A549 (cell line): ENCODE measurements around the gene NEU4. TPM values are rescaled to one million over a fixed set of nuclear protein-coding genes. Genes with fewer than 3 reads are reported as not detected.

Experiments
- ATAC-seq, 2 experiments: fragments of 200-7000 bp in 1 of 2; fragments of >200 bp in 1 of 2; cut with Nextera tagmentation in 1 of 2; cut with Tn5 transposase in 1 of 2; 3 replicates each; pipeline versions ENCODE4 v1.8.0 to v1.9.1; 2018 to 2020; ENCODE audit warnings: mild to moderate bottlenecking in 1 of 2, moderate library complexity in 1 of 2
- CTCF ChIA-PET: fragments of 300-600 bp; sonication (Branson Sonifier 250); formaldehyde crosslinking; extraction: SDS; loops from one replicate; lab custom pipeline; 2021; ENCODE audit warnings: antibody characterized with exemption, inconsistent platforms; lab: Yijun Ruan, JAX
- POLR2A ChIA-PET: fragments of 350-600 bp; formaldehyde crosslinking; extraction: SDS; loops from one replicate; lab custom pipeline; 2021; ENCODE audit warnings: antibody characterized with exemption, inconsistent platforms; lab: Yijun Ruan, JAX
- DNase-seq, 2 experiments: peaks; one replicate each; pipeline versions ENCODE4 v3.0.0 to v3.0.0-alpha.2; 2011 to 2016; ENCODE audit warnings: low read depth in 1 of 2, low spot score in 1 of 2
- FAIRE-seq: peaks from 2 replicates; lab custom pipeline; 2011; peaks lifted over from hg19 to GRCh38; lab: Jason Lieb, UNC
- H3K27ac ChIP-seq, 2 experiments: fragments of >200 bp; sonication (Bioruptor Twin); formaldehyde crosslinking; 3 replicates each; pipeline ENCODE4 v1.5.1; 2016 to 2017
- H3K4me1 ChIP-seq: fragments of >200 bp; sonication (Bioruptor Twin); formaldehyde crosslinking; 3 replicates; pipeline ENCODE4 v1.6.1; 2016
- H3K4me2 ChIP-seq: fragments of >200 bp; sonication (Bioruptor Twin); formaldehyde crosslinking; 3 replicates; pipeline ENCODE4 v1.6.1; 2016
- H3K4me3 ChIP-seq: fragments of >200 bp; sonication (Bioruptor Twin); formaldehyde crosslinking; 3 replicates; pipeline ENCODE4 v1.5.1; 2016
- H3K9me3 ChIP-seq: fragments of >200 bp; sonication (Bioruptor Twin); formaldehyde crosslinking; 3 replicates; pipeline ENCODE4 v1.6.1; 2016
- BHLHE40 ChIP-seq: IDR thresholded peaks from 2 replicates; pipeline ENCODE4 v1.6.1; 2012; ENCODE audit warnings: low read depth, low read length, inconsistent platforms
- CEBPB ChIP-seq, 2 experiments: fragments of >200 bp in 1 of 2; sonication (Bioruptor Twin) in 1 of 2; formaldehyde crosslinking in 1 of 2; IDR thresholded peaks; 2 replicates each; pipeline ENCODE4 v1.6.1; 2012 to 2016
- E2F6 ChIP-seq: IDR thresholded peaks from 2 replicates; pipeline ENCODE4 v1.6.1; 2012; ENCODE audit warnings: low read depth, borderline replicate concordance
- ESRRA ChIP-seq: fragments of 150-350 bp; IDR thresholded peaks from 2 replicates; pipeline ENCODE4 v1.6.1; 2014; ENCODE audit warnings: mild to moderate bottlenecking, low read length, borderline replicate concordance
- GATA3 ChIP-seq: IDR thresholded peaks from 2 replicates; pipeline ENCODE4 v1.6.1; 2012; ENCODE audit warnings: borderline replicate concordance
- HMGXB4 ChIP-seq: fragments of 250-450 bp; sonication (Bioruptor Pico); IDR thresholded peaks from 2 replicates; pipeline ENCODE4 v1.5.0; 2021; ENCODE audit warnings: mild to moderate bottlenecking, moderate library complexity, borderline replicate concordance
- HOXB5 ChIP-seq: fragments of 250-450 bp; sonication (Bioruptor Pico); IDR thresholded peaks from 2 replicates; pipeline ENCODE4 v1.5.0; 2020; ENCODE audit warnings: mild to moderate bottlenecking, moderate library complexity
- JUN ChIP-seq, 2 experiments: fragments of >200 bp; sonication (Bioruptor Twin); formaldehyde crosslinking; IDR thresholded peaks; 2 replicates in 1 of 2; 3 replicates in 1 of 2; pipeline ENCODE4 v1.6.1; 2016 to 2017
- KDM1A ChIP-seq: fragments of 200-600 bp; sonication (generic); IDR thresholded peaks from 2 replicates; pipeline ENCODE4 v1.6.1; 2016; ENCODE audit warnings: low read depth, mild to moderate bottlenecking
- KDM5A ChIP-seq: fragments of 200-600 bp; sonication (generic); IDR thresholded peaks from 2 replicates; pipeline ENCODE4 v1.6.1; 2016; ENCODE audit warnings: antibody characterized with exemption, mild to moderate bottlenecking
- MAFK ChIP-seq: fragments of 450-650 bp; IDR thresholded peaks from 2 replicates; pipeline ENCODE4 v1.6.1; 2014; ENCODE audit not compliant: partially characterized antibody
- MYC ChIP-seq: IDR thresholded peaks from 2 replicates; pipeline ENCODE4 v1.6.1; 2012; ENCODE audit warnings: mild to moderate bottlenecking, inconsistent platforms, low read length, improper control_type of control experiment, borderline replicate concordance
- NPAS2 ChIP-seq: fragments of 250-450 bp; sonication (Bioruptor Pico); IDR thresholded peaks from 2 replicates; pipeline ENCODE4 v1.8.0; 2022; ENCODE audit warnings: mild to moderate bottlenecking, moderate library complexity, borderline replicate concordance
- PHF8 ChIP-seq: fragments of 200-600 bp; sonication (generic); IDR thresholded peaks from 2 replicates; pipeline ENCODE4 v1.6.1; 2016; ENCODE audit warnings: low read depth, mild to moderate bottlenecking, antibody characterized with exemption, moderate library complexity, borderline replicate concordance
- POLR2A ChIP-seq: IDR thresholded peaks from 2 replicates; pipeline ENCODE4 v1.6.1; 2012; ENCODE audit warnings: mild to moderate bottlenecking, low read length
- POLR2AphosphoS2 ChIP-seq: conservative IDR thresholded peaks from 2 replicates; pipeline ENCODE4 v1.6.1; 2012; ENCODE audit warnings: low read length, improper control_type of control experiment, inconsistent platforms
- RAD21 ChIP-seq, 2 experiments: fragments of >200 bp in 1 of 2; sonication (Bioruptor Twin) in 1 of 2; formaldehyde crosslinking in 1 of 2; IDR thresholded peaks in 1 of 2; conservative IDR thresholded peaks in 1 of 2; 2 replicates in 1 of 2; 3 replicates in 1 of 2; pipeline ENCODE4 v1.6.1; 2012 to 2018; ENCODE audit warnings: inconsistent platforms in 1 of 2
- RFX5 ChIP-seq: fragments of 450-650 bp; IDR thresholded peaks from 2 replicates; pipeline ENCODE4 v1.7.1; 2014; ENCODE audit warnings: antibody characterized with exemption, mild to moderate bottlenecking, moderate library complexity
- SMC3 ChIP-seq: fragments of >200 bp; sonication (Bioruptor Twin); formaldehyde crosslinking; IDR thresholded peaks from 3 replicates; pipeline ENCODE4 v1.6.1; 2018; ENCODE audit warnings: inconsistent platforms
- TFCP2L1 ChIP-seq: fragments of 250-450 bp; sonication (Bioruptor Pico); IDR thresholded peaks from 2 replicates; pipeline ENCODE4 v1.5.0; 2021; ENCODE audit warnings: mild to moderate bottlenecking
- TP53 ChIP-seq: fragments of 250-450 bp; sonication (Bioruptor Pico); IDR thresholded peaks from 2 replicates; pipeline ENCODE4 v1.5.0; 2021; ENCODE audit warnings: mild to moderate bottlenecking, moderate library complexity
- WGBS: methylation state at CpG from one replicate; pipeline ENCODE4 v1.1.6; 2017; ENCODE audit errors: missing lambda C conversion rate; 5-methylcytosine and 5-hydroxymethylcytosine counted together
- polyA plus RNA-seq, 4 experiments: library from polyadenylated mRNA; depleted of rRNA in 3 of 4; stranded (reverse); fragments of >200 nt; fragmentation: RNase III in 1 of 4; extraction: RNeasy Plus Mini Kit Qiagen cat#74134 plus additional on column Dnase treatment in 1 of 4; gene quantifications; 2 replicates in 3 of 4; 3 replicates in 1 of 4; pipeline ENCODE4 v1.2.3, GENCODE V29; 2011 to 2017

The NEU4 gene
- polyA plus RNA-seq, 2 of the 4 experiments (the other 2 are of a cell fraction), result 0.13 to 0.19 TPM

GRCh38 chr2:241774419-241775222 is 34.4 kb upstream of the NEU4 start:
- DNase-seq (no peak), FAIRE-seq (no peak), ATAC-seq (peak; percentile 12 to 42; a peak in 3 of 6 replicates)
- WGBS, result 83% methylated on average over 12 of the region's 40 CpGs
- peak overlapping the region; percentile 33 for H3K4me2 ChIP-seq
- peak overlapping the region in 1 of 2 experiments; percentile 60; a peak in 3 of 6 replicates for H3K27ac ChIP-seq
- peaks cover 17% of the 10 kb centered on the region for H3K4me1 ChIP-seq
- ChIA-PET CTCF (no interaction called here), POLR2A (no interaction called here)
- H3K9me3 ChIP-seq, result no peaks in the 10 kb centered on the region
- no peak overlapping the region for H3K4me3 ChIP-seq
- TF ChIP-seq TP53 (CRISPR knock-in tag) (no peak), MYC (no peak), BHLHE40 (no peak), JUN (IDR thresholded peaks at IDR 0.05) (no peak), E2F6 (no peak), NPAS2 (CRISPR knock-in tag) (no peak), SMC3 (no peak), GATA3 (no peak), MAFK (no peak), HMGXB4 (CRISPR knock-in tag) (no peak), POLR2AphosphoS2 (no peak), PHF8 (no peak), KDM1A (no peak)

- Histone ChIP-seq H3K27ac (peak overlapping the region in 1 of 2 experiments; percentile 60; a peak in 3 of 6 replicates), H3K9me3 (no peaks in the 10 kb centered on the region), H3K4me1 (peaks cover 17% of the 10 kb centered on the region), H3K4me2 (peak overlapping the region; percentile 33), H3K4me3 (no peak overlapping the region)
- POLR2A ChIA-PET, result no interaction called here
- DNase-seq (no peak), FAIRE-seq (no peak), ATAC-seq (no peak)
- no peak for TF ChIP-seq RFX5
- no peak for TF ChIP-seq CEBPB (IDR thresholded peaks at IDR 0.05)
- TF ChIP-seq RAD21 (conservative IDR thresholded peaks at IDR 0.05 in 1 of 2, IDR thresholded peaks at IDR 0.05 in 1 of 2), result no peak
- TF ChIP-seq E2F6, result no peak
- no peak for TF ChIP-seq TFCP2L1 (CRISPR knock-in tag)
- no peak for TF ChIP-seq KDM5A
- TF ChIP-seq POLR2A, result no peak
- TF ChIP-seq ESRRA, result no peak
- TF ChIP-seq POLR2AphosphoS2, result no peak
- TF ChIP-seq HOXB5 (CRISPR knock-in tag), result no peak
- WGBS, result 94% methylated on average over 23 of the region's 34 CpGs
- CTCF ChIA-PET, result no interaction called here
These were observed 33.5 kb upstream of the NEU4 start for GRCh38 chr2:241775223-241776177.
